NCI-H2107 treated with DMSO at 0.1 percent for 48 hours (cell line): ENCODE results near the gene METTL4.
A peak's percentile ranks its signal among the peaks of the same experiment; 100 is the strongest.

Source experiments
- DNase-seq: peaks from one replicate; lab custom pipeline; 2025; ENCODE audit not compliant: unreplicated experiment; lab: John Stamatoyannopoulos, UW

Gene METTL4

DNA sequence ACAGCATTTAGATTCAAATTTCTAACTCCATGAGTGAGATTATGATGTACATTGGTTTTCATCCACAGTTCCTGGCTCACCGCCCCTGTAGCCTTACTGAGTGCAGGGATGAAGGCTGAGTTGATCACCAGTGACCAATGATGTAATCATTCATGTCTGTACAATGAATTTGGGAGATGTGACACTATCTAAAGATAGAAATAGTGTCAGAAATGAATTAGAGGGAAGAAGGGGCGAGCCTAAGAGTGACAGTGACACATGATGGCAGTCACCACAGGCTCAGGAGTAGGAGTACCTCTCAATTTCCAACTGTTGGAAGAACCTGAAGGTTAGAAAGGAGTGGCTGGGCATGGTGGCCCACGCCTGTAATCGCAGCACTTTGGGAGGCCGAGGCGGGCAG, 3.2 kb downstream of the METTL4 start:
- DNase-seq, result no peak

DNA sequence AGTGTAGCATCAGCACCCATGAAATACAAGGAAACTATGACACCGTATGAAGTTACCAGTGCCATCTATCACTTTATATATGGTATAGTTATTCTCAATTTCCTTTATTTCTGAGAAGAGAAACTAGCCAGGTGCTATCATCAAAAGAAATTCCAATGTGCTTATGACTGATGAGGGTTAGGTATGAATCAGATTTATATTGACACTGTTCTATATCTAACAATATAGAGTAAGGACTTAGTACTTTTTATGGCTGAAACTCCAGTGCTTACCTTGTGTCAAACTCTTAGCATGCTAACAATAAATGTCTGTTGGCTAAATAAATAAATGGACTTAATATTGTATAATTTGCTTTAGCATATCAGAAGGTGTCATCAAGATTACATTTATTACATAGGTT, 6.9 kb downstream of the METTL4 start:
- no peak for DNase-seq

DNA sequence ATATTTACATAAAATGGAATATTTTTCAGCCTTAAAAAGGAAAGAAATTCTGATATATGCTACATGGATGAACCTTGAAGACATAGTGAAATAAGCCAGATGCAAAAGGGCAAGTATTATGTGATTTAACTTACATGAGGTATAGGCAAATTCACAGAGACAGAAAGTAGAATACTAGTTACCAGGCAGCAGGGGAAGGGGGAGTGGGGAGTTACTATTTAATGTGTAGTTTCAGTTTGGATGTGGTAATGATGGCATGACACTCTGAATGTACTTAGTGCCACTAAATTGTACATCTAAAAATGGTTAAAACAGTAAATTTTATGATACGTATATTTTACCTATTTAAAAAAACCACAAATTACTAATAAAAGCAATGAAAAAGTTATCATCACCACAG, 12.1 kb downstream of the METTL4 start:
- DNase-seq, result no peak

DNA sequence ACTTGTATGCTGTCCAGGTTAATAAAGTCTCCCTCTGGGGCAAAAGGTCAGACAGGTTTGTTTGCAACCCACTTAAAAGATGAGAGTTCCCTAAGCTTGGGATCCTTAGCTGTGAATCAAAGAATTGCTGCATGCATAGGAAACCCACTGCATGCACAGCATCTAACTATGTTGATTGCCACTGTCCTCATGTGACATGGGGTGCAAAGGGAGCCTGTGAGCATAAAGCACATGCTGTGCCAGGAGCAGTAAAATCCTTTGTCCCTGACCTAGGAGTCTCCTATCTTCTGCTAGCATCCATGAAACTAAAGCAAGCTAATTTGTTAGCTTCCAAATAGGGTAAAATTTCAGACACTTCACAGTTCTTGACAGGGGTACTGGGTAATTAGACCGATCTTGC, 13.8 kb downstream of the METTL4 start:
- no peak for DNase-seq

DNA sequence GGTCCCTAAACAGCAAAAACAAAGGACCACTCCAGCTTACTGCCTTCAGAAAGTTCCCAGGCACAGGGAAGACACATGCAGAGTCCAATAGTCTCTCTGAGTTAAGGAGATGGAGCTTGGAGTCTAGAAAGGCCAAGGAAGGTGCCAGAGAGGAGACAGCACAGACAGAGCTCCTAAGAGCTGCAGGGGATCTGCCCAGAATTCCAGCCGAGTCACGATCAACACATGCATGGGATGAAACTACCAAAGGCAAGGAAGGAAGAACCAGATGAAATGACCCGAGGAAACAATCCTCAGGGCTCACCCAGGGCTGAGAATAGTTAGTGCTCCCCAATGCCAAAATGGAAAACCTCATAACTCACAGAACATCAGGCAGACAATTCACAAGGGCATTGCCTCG, 15.4 kb downstream of the METTL4 start:
- no peak for DNase-seq

DNA sequence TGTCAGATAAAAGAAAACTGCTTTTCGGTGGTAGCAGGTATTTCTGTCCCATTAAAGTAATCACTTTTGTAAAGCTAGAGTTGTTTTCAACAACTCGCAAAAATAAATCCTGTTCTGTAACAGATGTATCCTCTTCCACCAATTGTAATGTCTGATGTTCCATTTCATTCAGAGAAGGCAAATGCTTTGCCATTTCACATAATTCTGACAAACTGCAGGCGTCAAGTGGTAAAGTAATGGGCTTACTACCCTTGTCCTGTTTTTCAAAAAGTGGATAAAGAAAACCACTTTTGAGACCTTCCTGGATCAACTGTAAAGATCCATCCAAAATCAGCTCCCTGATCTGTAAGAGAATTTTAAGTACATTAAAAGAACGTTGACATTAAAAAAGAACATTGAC, 16.6 kb downstream of the METTL4 start:
- no peak for DNase-seq

DNA sequence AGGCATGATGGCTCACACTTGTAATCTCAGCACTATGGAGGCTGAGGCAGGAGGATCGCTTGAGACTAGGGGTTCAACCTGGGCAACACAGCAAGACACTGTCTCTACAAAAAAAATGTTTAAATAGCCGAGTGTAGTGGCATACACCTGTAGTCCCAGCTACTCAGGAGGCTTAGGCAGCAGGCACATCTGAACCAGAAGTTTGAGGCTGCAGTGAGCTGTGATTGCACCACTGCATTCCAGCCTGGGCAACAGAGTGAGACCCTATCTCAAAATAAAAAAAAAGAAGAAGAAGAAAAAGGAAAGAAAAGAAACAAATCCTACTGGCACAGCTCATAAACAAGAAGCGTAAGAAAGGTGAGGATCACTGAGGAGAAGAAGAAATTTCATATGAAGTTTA, 19.9 kb downstream of the METTL4 start:
- DNase-seq, result no peak

DNA sequence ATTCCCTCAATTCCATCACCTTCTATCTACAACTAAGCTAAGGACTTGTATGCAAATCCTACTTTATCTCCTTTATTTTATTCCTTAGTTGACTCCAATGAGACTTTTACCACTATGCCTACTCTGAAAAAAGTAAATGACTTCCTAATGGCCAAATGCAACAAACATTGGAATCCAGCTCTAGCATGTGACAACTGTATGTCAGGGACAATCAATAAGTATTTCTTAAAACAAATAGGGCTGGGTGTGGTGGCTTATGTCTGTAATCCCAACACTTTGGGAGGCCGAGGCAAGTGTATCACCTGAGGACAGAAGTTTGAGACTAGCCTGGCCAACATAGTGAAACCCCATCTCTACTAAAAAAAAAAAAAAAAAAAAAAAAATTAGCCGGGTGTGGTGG, 21.8 kb downstream of the METTL4 start:
- DNase-seq, result no peak

DNA sequence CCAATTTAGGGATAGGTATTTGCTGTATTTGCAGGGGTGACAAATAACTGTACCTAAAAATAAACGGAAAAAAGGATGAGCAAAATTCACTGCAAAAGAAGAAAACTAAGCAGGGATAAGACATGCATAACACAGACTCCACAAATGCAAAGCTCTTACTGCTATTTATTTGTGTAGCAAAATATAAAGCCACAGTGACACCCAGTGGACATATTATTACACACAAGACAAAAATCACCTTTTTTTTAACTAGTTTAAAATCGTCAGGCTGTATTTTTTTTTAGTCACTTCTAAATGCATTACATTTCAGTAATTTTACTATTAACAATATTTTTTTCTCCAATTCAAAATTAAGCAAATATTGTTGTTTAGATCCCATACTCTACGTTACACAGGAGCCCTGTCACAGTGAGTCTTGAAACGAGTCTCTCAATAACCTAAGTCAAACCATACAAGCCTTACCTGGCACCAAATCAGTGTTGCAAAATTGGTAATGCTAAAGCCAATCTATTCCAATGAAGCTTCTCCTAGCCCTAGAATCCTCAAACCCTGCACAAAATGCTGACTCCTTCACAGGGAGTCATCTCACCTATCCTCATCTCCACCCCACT, 23.7 kb downstream of the METTL4 start:
- no peak for DNase-seq

DNA sequence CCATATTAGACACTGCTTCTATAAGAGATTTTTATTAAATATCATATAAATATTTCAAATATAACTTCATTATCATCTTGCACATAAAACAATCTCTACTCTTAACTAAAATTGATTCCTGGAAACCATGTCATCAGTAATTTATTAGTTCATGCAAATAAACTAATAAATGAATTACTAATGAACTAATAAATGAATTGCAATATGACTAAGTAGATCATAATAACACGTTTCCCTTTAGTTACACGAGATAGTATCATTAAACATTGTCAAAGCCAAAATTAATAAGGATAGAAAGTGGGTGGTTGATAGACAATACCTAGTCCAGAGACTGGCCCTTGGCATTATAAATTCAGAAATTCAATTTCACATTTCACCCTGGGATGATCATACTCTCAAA, 26.1 kb downstream of the METTL4 start:
- no peak for DNase-seq

DNA sequence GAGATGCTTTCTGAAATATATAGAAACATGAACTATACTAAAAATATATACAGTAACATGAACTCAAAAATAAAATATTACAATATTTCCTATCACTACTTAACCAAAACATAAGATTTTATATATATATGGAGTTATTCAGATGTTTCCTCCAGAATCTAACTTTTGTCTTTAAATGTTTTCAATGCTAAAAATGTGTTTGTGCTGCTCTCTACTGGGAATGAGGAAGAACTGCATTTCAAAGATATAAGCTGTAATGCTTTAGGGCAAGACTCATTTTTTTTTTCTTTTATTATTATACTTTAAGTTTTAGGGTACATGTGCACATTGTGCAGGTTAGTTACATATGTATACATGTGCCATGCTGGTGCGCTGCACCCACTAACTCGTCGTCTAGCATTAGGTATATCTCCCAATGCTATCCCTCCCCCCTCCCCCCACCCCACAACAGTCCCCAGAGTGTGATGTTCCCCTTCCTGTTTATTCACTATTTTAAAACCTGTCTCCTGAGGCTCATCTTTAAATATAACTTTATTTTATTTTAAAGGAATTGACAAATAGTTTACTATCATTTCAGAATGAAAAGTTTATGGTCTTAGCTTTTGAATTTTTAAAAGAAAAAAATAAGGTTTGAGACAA, 29.3 kb downstream of the METTL4 start:
- DNase-seq, result peak; percentile 21

DNA sequence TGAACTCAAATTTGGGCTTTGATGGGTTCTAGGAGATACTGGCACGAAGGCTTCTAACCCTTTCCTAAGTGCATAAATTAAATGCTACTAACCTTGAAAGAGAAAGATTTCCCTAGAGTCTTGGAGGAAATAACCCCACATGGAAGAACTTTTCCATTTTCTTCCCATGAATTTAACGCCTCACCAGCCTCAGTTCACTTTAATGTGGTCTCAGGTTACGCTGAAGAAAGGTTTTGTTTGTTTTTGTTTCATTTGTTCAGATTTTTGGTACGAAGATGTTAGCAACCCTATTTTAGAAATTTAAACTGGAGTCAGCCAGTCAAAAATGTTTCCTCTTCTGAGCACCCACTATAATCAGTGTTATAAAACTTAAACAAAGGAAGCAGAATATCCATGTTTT, 30.7 kb downstream of the METTL4 start:
- DNase-seq, result no peak

DNA sequence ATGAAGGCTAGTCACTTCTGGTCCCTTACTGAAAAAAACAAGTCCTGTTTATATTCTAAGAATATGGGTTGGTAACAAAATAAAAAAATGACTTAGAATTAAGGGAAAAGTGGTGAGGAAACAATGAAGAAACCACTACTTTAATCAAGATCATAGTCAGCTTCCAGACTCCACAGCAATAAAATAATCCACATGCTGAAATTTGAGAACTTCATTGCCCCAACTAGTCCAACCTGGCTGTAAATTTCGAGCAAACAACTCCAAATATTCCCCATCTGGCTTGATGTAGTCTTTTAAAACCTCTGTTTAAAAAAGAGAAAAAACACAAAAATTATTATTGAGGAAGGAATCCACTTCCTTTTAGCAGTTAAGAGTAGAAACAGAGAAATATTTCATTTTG, 32.5 kb downstream of the METTL4 start:
- peak; percentile 25 for DNase-seq

DNA sequence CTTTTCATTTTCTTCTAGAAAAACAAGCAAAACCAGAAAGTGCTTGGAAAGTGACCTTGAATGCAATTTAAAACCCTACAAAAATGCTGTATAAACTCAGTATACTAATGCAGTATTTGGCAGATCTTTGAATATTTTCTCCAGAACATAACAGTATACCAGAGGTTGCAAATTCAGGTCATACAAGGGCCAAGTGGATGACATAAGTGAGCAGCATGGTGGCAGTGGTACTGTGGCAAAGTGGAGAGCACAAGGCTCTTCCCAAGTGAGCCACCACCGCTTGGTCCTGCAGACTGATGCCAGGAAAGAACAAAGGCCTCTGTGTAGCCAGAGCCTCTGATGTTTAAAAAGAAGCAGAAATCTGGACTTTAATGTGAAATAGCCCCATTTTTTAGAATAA, 33.1 kb downstream of the METTL4 start:
- no peak for DNase-seq

DNA sequence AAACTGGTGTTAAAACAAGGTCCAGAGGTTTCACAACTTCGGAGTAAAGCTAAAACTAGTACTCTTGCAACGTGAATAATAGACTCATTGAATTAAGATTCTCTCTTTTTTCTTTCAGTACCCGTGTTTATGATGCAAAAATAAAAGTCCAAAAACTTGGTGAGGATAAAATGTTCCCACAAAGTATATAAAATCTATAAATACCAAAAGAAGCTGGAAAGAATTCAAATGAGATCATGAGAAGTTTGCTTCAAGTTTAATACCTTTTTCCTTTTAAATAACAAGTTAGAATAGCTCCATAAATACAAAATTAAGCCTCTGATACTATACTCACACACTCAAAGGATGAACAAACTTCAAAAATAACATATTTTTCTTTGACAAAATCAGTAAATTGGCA, 34.0 kb downstream of the METTL4 start:
- no peak for DNase-seq

DNA sequence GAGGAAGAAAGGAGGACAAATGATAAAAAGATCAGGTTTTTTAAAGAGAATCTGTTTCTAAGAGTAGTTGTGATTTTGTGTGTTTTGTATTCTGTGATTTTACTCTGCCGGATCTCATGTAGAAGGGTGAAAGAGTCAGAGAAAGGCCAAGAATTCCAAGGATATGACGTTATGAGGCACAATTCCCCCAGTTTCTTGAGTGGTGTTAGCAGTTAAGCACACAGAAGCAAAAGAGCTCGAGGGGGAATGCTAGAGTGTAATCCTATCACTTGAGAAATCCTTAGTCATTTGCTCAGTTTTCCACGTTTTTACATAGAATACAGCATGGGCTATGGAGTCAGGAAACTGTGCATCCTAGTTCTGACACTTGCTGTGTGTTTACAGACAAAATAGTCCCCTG, 34.8 kb downstream of the METTL4 start:
- DNase-seq, result no peak

DNA sequence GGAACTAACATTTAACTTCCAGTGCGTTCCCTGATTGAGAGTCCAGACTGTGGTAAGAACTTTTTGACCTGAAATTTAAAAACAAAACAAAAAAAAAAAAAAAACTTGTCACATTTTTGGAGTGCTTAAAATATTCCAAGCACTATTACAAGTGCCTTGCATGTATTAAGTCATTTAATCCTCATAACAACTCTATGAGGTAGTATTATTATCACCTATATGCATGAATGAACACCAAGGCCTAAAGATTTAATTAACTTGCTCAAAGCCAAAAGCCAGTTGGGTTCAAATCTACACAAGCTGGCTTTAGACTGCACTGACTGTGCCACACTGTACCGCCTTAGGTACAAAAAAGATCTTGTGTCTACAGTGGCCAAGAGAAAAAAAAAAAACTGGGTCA, 35.2 kb downstream of the METTL4 start:
- no peak for DNase-seq

DNA sequence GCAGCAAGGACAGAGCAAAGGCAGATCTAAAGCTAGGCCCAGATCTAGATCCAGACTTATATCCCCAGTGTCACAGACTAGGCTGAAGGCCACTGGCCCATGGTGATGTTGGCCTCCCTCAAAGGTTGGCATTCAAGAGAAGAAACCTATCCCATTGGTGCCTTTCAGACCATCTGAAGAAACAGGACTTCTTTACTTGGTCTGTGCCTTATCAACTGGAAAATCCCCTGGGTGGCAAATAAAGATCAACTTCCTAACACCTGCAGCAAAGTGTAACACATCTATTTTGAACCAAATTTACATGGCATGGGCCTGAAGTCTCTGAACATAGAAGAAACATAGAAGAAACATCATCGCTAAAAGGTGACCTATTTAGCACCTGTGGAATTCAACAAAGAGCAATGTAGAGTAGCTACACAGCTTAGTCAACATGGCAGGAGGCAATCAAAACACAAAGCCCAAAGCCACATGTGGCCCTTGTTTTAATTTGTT, 35.8 kb downstream of the METTL4 start:
- DNase-seq, result no peak

DNA sequence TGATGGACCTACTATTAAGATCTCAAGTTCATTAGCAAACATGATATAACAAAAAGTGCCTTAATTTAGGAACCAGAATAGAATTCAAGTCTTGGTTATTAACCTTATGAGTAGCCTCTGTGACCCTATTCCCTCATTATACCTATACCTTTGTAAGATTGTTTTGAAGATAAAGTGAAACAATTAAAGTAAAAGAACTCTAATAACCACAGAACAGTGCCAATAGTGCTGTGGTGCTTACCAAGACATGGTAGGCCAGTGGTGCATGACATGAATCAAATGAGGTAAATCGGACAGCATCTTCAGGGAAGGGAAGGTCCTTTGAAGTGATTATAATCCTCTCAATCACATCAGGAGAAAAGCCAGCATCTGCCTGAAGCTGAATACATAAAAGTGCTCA, 36.4 kb downstream of the METTL4 start:
- no peak for DNase-seq

DNA sequence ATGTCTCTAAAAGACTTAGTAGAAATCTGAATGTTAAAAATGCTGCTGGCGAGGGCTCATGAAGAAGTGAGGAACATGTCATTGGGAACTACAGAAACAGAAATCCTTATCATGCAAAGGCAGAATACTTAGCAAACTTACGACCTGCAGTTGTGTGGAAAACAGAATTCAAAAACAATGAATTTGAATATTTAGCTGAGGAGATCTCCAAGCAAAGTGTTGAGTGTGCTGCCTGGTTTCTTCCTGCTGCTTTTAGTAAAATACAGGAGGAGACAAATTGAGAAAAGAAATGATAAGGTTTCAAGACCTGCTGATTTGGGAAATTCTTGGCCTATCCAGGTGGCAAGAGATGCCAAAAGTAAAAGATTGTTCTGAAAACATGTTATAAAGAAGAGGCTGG, 38.5 kb downstream of the METTL4 start:
- DNase-seq, result no peak

DNA sequence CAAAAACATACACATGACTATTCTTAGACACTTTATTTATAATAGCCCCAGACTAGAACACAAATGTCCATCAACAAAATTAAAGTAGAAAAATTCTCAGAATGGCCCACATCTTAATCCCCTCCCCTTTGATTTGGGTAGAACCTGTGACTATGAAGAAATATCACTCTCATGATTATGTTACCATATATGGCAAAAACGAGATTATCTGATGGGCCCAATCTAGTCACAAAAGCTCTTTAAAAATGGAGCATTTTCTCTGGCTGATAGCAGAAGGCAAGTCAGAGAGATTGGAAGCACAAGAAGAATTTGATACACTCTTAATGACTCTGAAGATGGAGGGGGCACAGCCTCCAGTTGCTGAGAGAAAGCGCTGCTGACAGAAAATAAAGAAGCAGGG, 39.6 kb downstream of the METTL4 start:
- no peak for DNase-seq

DNA sequence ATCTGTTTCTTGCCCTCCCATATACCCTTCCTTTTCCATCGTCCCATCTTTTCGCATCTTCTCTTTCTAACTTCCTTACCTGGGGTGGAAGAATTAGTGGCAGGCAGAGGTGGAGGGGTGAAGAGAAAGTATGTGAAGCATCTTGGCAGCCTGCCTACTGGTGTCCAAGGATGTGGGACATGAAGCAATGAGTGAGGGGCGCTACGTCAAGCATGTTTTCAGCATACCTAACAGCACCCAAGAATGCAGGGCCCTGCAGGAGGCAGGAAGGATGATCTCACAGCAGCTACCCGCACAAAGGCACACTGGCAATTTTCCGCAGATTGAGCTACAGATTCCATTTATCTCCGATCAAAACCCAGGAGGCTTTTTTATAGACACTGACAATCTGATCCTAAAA, 42.2 kb downstream of the METTL4 start:
- no peak for DNase-seq

DNA sequence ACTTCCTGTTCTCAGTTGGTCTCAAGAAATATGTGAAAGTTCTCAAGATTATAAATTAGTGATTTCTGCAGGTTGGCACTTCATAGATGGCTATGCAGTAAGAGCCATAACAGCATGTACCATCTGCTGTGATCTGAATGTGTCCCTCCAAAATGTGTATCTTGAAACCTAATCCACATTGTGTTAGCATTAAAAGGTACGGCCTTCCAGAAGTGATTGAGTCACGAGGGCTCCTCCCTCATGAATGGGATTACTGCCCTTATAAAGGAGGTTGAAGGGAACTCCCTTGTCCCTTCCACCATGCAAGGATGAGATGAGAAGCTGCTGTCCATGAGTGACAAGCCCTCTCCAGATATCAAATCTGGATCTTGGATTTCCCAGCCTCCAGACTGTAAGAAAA, 45.0 kb downstream of the METTL4 start:
- no peak for DNase-seq
